ENCODE data around the gene AKIRIN1.
"Not testable (repeated sequence)": the region's sequence is repeated elsewhere in the genome, so short reads cannot be mapped to it uniquely, and the experiment has no call there.

The AKIRIN1 gene

GRCh38 chr1:39046613-39047210 is 55.6 kb downstream of the AKIRIN1 start:
- DNase-seq (ENCODE audit: low spot score) = no peak

- DNase-seq (ENCODE audit: low spot score) = no peak
These were observed 56.5 kb downstream of the AKIRIN1 start for GRCh38 chr1:39047374-39048229.

- no peak for DNase-seq (ENCODE audit: low spot score)
These were observed 57.8 kb downstream of the AKIRIN1 start for GRCh38 chr1:39048745-39049370.

- DNase-seq (ENCODE audit: low spot score) = no peak
These were observed 58.9 kb downstream of the AKIRIN1 start for GRCh38 chr1:39050001-39050400.

- DNase-seq (ENCODE audit: low spot score) = not testable (repeated sequence)
These were observed 60.2 kb downstream of the AKIRIN1 start for GRCh38 chr1:39051193-39051850.

GRCh38 chr1:39051956-39052355 is 60.9 kb downstream of the AKIRIN1 start:
- DNase-seq (ENCODE audit: low spot score) = no peak

GRCh38 chr1:39055213-39055710 is 64.2 kb downstream of the AKIRIN1 start:
- not testable (repeated sequence) for DNase-seq (ENCODE audit: low spot score)

Data from CD4-positive, alpha-beta T cell treated with Interleukin-2 at 100 ng/mL for 4 hours (primary cell).